PC-9 (cell line): Measurements from ENCODE around the gene CFAP53. TPM values are rescaled to one million over a fixed set of nuclear protein-coding genes. Genes with fewer than 3 reads are reported as not detected.

Experiments
- BruUV-seq: library from RNA; stranded (reverse); fragments of 400-500 nt; replicated peaks from 2 replicates; lab custom pipeline; 2021; lab: Mats Ljungman, UMichigan
- CTCF ChIA-PET: fragments of 300-600 bp; sonication (Branson Sonifier 250); formaldehyde crosslinking; loops from one replicate; lab custom pipeline; 2022; ENCODE audit warnings: antibody characterized with exemption; lab: Charles Lee
- POLR2A ChIA-PET: fragments of 300-600 bp; sonication (Branson Sonifier 250); formaldehyde crosslinking; loops from one replicate; lab custom pipeline; 2022; ENCODE audit warnings: antibody characterized with exemption; ENCODE audit not compliant: unreplicated experiment; lab: Charles Lee
- DNase-seq, 2 experiments: peaks; one replicate each; pipeline versions ENCODE4 v3.0.0 to v3.0.0-alpha.2; 2015 to 2022; ENCODE audit warnings: mixed read lengths in 1 of 2
- H2AFZ ChIP-seq: fragments of 200-600 bp; sonication (generic); 2 replicates; pipeline ENCODE4 v1.8.1; 2017; ENCODE audit warnings: antibody characterized with exemption
- H3F3A ChIP-seq: fragments of 200-600 bp; sonication (generic); 2 replicates; pipeline ENCODE4 v1.8.1; 2017; ENCODE audit warnings: antibody characterized with exemption, mild to moderate bottlenecking, low read depth; ENCODE audit not compliant: insufficient read depth
- H3K27ac ChIP-seq: fragments of 200-600 bp; sonication (generic); 2 replicates; pipeline ENCODE4 v1.6.1; 2016; ENCODE audit warnings: mixed run types
- H3K27me3 ChIP-seq: fragments of 200-600 bp; sonication (generic); 2 replicates; pipeline ENCODE4 v1.6.1; 2016; ENCODE audit warnings: low read depth, mixed run types; ENCODE audit not compliant: insufficient read depth
- H3K36me3 ChIP-seq: fragments of 200-600 bp; sonication (generic); 2 replicates; pipeline ENCODE4 v1.6.1; 2016; ENCODE audit warnings: low read depth, mixed run types
- H3K4me1 ChIP-seq: fragments of 200-600 bp; sonication (generic); replicated peaks from 2 replicates; pipeline ENCODE4 v1.6.1; 2016; ENCODE audit warnings: mixed run types; ENCODE audit not compliant: insufficient read depth
- H3K4me2 ChIP-seq: fragments of 200-600 bp; sonication (generic); 2 replicates; pipeline ENCODE4 v1.6.1; 2017; ENCODE audit warnings: mixed run types
- H3K4me3 ChIP-seq: fragments of 200-600 bp; sonication (generic); 2 replicates; pipeline ENCODE4 v1.6.1; 2016; ENCODE audit warnings: mixed run types
- H3K79me2 ChIP-seq: fragments of 200-600 bp; sonication (generic); 2 replicates; pipeline ENCODE4 v1.6.1; 2017; ENCODE audit warnings: low read depth, mixed run types
- H3K9me2 ChIP-seq: fragments of 200-600 bp; sonication (generic); 2 replicates; pipeline ENCODE4 v1.8.1; 2017; ENCODE audit warnings: mild to moderate bottlenecking; ENCODE audit not compliant: insufficient read depth
- H3K9me3 ChIP-seq: fragments of 200-600 bp; sonication (generic); 2 replicates; pipeline ENCODE4 v1.8.1; 2016; ENCODE audit warnings: low read depth; ENCODE audit not compliant: insufficient read depth
- H4K20me1 ChIP-seq: fragments of 200-600 bp; sonication (generic); 2 replicates; pipeline ENCODE4 v1.8.1; 2017; ENCODE audit not compliant: insufficient read depth
- CTCF ChIP-seq: fragments of 200-600 bp; sonication (generic); conservative IDR thresholded peaks from 2 replicates; pipeline ENCODE4 v1.6.1; 2017; ENCODE audit warnings: mixed run types, antibody characterized with exemption, mild to moderate bottlenecking, moderate library complexity
- EZH2 ChIP-seq: fragments of 200-600 bp; sonication (generic); IDR thresholded peaks from 2 replicates; pipeline ENCODE4 v1.8.0; 2017; ENCODE audit warnings: antibody characterized with exemption, low read depth
- intact Hi-C: fragments of 100-400 bp; cut with micrococcal nuclease; formaldehyde crosslinking; loops from one replicate; pipeline ENCODE4 v1.10.0; 2022; ENCODE audit not compliant: unreplicated experiment
- total RNA-seq: library from RNA; stranded (reverse); gene quantifications from 2 replicates; pipeline ENCODE4 v1.2.3, GENCODE V29; 2021

The CFAP53 gene
- total RNA-seq, 1 experiment from 2014 or later: 2.1 TPM

GRCh38 chr18:50307738-50308470 is 41.6 kb upstream of the CFAP53 start:
- no peaks in the 10 kb centered on the region for H4K20me1 ChIP-seq
- intact Hi-C loops: loop anchor here (2.0 kb wide), 1 partner anchor 41 kb away; the partner anchor contains the start of gene CFAP53
- peak overlapping the region; percentile 87 for H2AFZ ChIP-seq
- peak overlapping the region; percentile 78 for H3K4me3 ChIP-seq
- peaks cover 23% of the 10 kb centered on the region for H3F3A ChIP-seq
- no peaks in the 10 kb centered on the region; the same call in 1 of the 2 replicates for H3K27me3 ChIP-seq
- H3K27ac ChIP-seq: peak overlapping the region; percentile 99
- DNase-seq: peak; percentile 70 to 93
- no TSS peak for BruUV-seq
- POLR2A ChIA-PET: no interaction called here
- TF ChIP-seq CTCF (no peak), EZH2 (no peak)
- CTCF ChIA-PET: interaction anchor here (0.6 kb wide), 1 partner anchor 48 kb away, joined by 3 read pairs; no protein-coding TSS in a partner anchor
- no peaks in the 10 kb centered on the region for H3K79me2 ChIP-seq
- H3K36me3 ChIP-seq: no peaks in the 10 kb centered on the region
- peaks cover 18% of the 10 kb centered on the region for H3K4me1 ChIP-seq
- H3K9me2 ChIP-seq: no peaks in the 10 kb centered on the region
- H3K4me2 ChIP-seq: peak overlapping the region; percentile 97
- H3K9me3 ChIP-seq: peaks cover 3% of the 10 kb centered on the region; the same call in 1 of the 2 replicates

- no peak for DNase-seq
- peak overlapping the region; percentile 97 for H3K4me2 ChIP-seq
- no peaks in the 10 kb centered on the region for H3K79me2 ChIP-seq
- peak overlapping the region; percentile 78 for H3K4me3 ChIP-seq
- H3K27me3 ChIP-seq: no peaks in the 10 kb centered on the region; the same call in 1 of the 2 replicates
- peak overlapping the region; percentile 87 for H2AFZ ChIP-seq
- H3K4me1 ChIP-seq: peaks cover 18% of the 10 kb centered on the region
- TF ChIP-seq EZH2: no peak
- TF ChIP-seq CTCF: no peak
- ChIA-PET POLR2A (no interaction called here), CTCF (interaction anchor here (0.6 kb wide), 1 partner anchor 49 kb away, joined by 3 read pairs; no protein-coding TSS in a partner anchor)
- intact Hi-C loops: no loop called here
- H3K27ac ChIP-seq: peak overlapping the region; percentile 99
- BruUV-seq: no TSS peak
- no peaks in the 10 kb centered on the region for H4K20me1 ChIP-seq
- H3K36me3 ChIP-seq: no peaks in the 10 kb centered on the region
- peaks cover 23% of the 10 kb centered on the region for H3F3A ChIP-seq
- peaks cover 3% of the 10 kb centered on the region; the same call in 1 of the 2 replicates for H3K9me3 ChIP-seq
- H3K9me2 ChIP-seq: no peaks in the 10 kb centered on the region
These were observed 41.1 kb upstream of the CFAP53 start for GRCh38 chr18:50307400-50307737.

- TF ChIP-seq EZH2 (no peak), CTCF (no peak)
- Histone ChIP-seq H3K9me2 (no peaks in the 10 kb centered on the region), H3K4me3 (peak overlapping the region; percentile 78; the same call in 1 of the 2 replicates), H3K27ac (peak overlapping the region; percentile 99), H3K36me3 (no peaks in the 10 kb centered on the region), H3K27me3 (no peaks in the 10 kb centered on the region; the same call in 1 of the 2 replicates), H4K20me1 (no peaks in the 10 kb centered on the region), H3K79me2 (no peaks in the 10 kb centered on the region), H3F3A (peaks cover 23% of the 10 kb centered on the region), H3K4me1 (peaks cover 18% of the 10 kb centered on the region), H3K4me2 (peak overlapping the region; percentile 97), H2AFZ (peak overlapping the region; percentile 87), H3K9me3 (peaks cover 3% of the 10 kb centered on the region; the same call in 1 of the 2 replicates)
- BruUV-seq: no TSS peak
- ChIA-PET POLR2A (no interaction called here), CTCF (interaction anchor here (0.6 kb wide), 1 partner anchor 49 kb away, joined by 3 read pairs; no protein-coding TSS in a partner anchor)
- intact Hi-C loops: no loop called here
- peak in 1 of 2 experiments; percentile 47 for DNase-seq
These were observed 40.6 kb upstream of the CFAP53 start for GRCh38 chr18:50306944-50307343.
